Measurements from ENCODE around the gene RHOG.

DNA sequence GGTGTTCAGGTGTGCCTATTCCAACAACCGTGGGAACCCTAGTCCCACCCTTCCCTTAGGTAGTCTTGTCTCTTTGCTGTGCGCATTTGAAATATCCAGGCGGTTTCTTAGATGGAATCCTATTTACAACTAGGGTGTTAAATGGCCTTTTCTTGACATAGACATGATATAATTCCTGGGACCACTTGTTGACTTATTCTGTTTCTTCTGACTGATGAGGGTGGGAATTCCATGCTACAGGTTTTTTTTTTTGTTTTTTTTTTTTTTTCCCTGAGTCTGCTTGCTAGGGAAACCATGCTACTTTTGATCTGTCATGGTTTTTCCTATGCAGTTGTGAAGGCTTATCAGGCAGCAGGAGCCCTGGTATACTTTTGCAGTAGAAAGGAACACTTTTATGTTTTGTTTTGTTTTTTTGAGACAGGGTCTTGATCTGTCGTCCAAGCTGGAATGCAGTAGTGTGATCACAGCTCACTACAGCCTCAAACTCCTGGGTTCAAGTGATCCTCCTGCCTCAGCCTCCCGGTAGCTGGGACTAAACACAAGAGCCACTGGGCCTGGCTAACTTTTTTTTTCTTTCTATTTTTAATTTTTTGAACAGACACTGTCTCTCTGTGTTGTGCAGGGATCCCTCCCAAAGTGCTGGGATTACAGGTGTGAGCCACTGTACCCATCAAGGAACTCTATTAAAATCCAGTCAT, 16.2 kb upstream of the RHOG start:
- TF ChIP-seq, protein P1, sequence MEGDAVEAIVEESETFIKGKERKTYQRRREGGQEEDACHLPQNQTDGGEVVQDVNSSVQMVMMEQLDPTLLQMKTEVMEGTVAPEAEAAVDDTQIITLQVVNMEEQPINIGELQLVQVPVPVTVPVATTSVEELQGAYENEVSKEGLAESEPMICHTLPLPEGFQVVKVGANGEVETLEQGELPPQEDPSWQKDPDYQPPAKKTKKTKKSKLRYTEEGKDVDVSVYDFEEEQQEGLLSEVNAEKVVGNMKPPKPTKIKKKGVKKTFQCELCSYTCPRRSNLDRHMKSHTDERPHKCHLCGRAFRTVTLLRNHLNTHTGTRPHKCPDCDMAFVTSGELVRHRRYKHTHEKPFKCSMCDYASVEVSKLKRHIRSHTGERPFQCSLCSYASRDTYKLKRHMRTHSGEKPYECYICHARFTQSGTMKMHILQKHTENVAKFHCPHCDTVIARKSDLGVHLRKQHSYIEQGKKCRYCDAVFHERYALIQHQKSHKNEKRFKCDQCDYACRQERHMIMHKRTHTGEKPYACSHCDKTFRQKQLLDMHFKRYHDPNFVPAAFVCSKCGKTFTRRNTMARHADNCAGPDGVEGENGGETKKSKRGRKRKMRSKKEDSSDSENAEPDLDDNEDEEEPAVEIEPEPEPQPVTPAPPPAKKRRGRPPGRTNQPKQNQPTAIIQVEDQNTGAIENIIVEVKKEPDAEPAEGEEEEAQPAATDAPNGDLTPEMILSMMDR (IDR thresholded peaks at IDR 0.05), result no peak
- TF ChIP-seq RCOR1 (IDR thresholded peaks at IDR 0.05; ENCODE audit: low read depth, low read length) (no peak), POLR2A (IDR thresholded peaks at IDR 0.05; ENCODE audit: low read length) (no peak), CEBPB (IDR thresholded peaks at IDR 0.05) (no peak), HDAC2 (IDR thresholded peaks at IDR 0.05) (no peak), CHD2 (IDR thresholded peaks at IDR 0.05; ENCODE audit: low read length, partially characterized antibody) (no peak), MAFK (IDR thresholded peaks at IDR 0.05; ENCODE audit: partially characterized antibody) (no peak), EP300 (IDR thresholded peaks at IDR 0.05) (no peak), RFX5 (IDR thresholded peaks at IDR 0.05) (no peak), NR3C1 (IDR thresholded peaks at IDR 0.05) (no peak), SMC3 (IDR thresholded peaks at IDR 0.05) (no peak)
- TF ChIP-seq, protein P2, sequence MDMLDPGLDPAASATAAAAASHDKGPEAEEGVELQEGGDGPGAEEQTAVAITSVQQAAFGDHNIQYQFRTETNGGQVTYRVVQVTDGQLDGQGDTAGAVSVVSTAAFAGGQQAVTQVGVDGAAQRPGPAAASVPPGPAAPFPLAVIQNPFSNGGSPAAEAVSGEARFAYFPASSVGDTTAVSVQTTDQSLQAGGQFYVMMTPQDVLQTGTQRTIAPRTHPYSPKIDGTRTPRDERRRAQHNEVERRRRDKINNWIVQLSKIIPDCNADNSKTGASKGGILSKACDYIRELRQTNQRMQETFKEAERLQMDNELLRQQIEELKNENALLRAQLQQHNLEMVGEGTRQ (IDR thresholded peaks at IDR 0.05), result no peak
- TF ChIP-seq, protein P3, sequence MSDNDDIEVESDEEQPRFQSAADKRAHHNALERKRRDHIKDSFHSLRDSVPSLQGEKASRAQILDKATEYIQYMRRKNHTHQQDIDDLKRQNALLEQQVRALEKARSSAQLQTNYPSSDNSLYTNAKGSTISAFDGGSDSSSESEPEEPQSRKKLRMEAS (IDR thresholded peaks at IDR 0.05), result no peak
- TF ChIP-seq, protein P4, sequence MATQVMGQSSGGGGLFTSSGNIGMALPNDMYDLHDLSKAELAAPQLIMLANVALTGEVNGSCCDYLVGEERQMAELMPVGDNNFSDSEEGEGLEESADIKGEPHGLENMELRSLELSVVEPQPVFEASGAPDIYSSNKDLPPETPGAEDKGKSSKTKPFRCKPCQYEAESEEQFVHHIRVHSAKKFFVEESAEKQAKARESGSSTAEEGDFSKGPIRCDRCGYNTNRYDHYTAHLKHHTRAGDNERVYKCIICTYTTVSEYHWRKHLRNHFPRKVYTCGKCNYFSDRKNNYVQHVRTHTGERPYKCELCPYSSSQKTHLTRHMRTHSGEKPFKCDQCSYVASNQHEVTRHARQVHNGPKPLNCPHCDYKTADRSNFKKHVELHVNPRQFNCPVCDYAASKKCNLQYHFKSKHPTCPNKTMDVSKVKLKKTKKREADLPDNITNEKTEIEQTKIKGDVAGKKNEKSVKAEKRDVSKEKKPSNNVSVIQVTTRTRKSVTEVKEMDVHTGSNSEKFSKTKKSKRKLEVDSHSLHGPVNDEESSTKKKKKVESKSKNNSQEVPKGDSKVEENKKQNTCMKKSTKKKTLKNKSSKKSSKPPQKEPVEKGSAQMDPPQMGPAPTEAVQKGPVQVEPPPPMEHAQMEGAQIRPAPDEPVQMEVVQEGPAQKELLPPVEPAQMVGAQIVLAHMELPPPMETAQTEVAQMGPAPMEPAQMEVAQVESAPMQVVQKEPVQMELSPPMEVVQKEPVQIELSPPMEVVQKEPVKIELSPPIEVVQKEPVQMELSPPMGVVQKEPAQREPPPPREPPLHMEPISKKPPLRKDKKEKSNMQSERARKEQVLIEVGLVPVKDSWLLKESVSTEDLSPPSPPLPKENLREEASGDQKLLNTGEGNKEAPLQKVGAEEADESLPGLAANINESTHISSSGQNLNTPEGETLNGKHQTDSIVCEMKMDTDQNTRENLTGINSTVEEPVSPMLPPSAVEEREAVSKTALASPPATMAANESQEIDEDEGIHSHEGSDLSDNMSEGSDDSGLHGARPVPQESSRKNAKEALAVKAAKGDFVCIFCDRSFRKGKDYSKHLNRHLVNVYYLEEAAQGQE (IDR thresholded peaks at IDR 0.05), result no peak
